Activated T-helper 1 cell treated with anti-CD3 and anti-CD28 coated beads, Interleukin-2, amount 50 U/mL, for 16 hours (primary cell): ENCODE measurements around the gene C1QTNF8.

Source experiments
- DNase-seq, 2 donors: peaks; one replicate each; pipeline ENCODE4 v3.0.0-alpha.2; 2020; ENCODE audit warnings: low read depth in 1 of 2, low spot score in 1 of 2

Gene C1QTNF8

DNA sequence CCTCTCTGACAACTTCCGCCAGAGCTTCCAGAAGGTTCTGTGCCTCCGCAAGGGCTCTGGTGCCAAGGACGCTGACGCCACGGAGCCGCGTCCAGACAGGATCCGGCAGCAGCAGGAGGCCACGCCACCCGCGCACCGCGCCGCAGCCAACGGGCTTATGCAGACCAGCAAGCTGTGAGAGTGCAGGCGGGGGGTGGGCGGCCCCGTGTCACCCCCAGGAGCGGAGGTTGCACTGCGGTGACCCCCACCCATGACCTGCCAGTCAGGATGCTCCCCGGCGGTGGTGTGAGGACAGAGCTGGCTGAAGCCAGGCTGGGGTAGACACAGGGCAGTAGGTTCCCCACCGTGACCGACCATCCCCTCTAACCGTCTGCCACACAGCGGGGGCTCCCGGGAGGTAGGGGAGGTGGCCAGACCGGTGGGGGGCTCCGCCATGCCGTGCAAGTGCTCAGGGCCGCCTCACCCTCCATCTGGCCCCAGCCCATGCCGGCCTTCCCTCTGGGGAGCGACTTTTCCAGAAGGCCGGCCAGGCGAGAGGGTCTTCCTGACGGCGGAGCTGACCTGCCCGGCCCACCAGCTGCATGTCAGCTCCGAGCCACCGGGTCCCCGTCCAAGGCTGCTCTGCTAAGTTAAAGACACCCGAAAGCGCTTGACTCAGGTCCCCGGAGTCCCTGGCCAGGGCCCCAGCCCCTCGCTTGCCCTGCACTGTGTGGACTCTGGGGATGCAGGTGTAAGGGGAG is 16.1 kb downstream of the C1QTNF8 start:
- no peak for DNase-seq

DNA sequence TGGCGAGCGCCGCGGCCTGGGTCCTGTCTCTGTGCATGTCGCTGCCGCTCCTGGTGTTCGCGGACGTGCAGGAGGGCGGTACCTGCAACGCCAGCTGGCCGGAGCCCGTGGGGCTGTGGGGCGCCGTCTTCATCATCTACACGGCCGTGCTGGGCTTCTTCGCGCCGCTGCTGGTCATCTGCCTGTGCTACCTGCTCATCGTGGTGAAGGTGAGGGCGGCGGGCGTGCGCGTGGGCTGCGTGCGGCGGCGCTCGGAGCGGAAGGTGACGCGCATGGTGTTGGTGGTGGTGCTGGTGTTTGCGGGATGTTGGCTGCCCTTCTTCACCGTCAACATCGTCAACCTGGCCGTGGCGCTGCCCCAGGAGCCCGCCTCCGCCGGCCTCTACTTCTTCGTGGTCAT is 16.7 kb downstream of the C1QTNF8 start:
- DNase-seq: no peak

DNA sequence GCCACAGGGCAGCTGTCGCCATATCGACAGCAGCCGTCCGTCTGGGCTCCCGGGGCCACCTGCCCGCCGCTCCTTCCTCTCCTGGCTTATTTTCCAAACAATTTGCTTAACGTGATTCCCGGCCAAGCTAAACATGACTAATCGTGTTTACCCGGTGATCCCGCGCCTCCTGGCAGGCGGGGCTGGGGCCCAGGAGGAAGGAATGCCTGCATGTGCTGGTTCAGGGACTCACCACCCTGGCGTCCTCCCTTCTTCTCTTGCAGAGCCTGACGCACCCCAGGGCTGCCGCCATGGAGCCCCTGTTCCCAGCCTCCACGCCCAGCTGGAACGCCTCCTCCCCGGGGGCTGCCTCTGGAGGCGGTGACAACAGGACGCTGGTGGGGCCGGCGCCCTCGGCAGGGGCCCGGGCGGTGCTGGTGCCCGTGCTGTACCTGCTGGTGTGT is 17.4 kb downstream of the C1QTNF8 start:
- DNase-seq: no peak

DNA sequence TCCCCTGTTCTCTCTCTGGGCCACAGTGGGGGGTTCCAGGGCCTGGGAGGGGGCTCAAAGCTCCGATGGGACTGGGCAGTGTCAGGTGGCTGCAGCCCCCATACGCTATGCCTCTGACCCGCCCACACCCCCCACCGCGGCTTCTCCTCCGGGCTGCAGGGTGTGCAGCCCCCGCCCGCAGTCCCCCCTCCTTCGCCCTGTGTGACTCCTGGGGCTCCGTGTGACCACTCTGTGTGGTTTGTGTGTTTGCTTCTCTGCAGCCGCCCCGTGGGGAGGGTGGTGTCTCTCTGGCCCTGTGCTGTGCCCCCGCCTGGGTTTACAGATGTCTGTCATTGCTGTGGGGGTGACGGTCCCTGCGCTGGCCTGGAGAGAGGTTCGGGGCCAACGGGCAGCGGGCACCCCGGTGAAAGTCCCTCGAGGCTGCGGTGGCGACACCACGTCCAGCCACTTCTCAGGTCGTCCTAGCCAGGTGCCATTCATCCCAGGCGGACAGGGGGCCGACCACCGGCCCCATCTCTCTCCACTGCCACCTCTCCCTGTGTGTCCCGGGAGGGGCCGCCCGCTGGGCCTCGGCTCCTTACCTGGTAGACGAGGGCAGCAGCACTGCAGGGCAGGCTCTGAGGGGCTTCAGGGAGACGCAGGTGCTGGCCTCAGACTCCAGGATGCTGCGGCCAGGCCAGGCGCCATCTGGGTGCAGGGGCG is 18.0 kb downstream of the C1QTNF8 start:
- DNase-seq: no peak

DNA sequence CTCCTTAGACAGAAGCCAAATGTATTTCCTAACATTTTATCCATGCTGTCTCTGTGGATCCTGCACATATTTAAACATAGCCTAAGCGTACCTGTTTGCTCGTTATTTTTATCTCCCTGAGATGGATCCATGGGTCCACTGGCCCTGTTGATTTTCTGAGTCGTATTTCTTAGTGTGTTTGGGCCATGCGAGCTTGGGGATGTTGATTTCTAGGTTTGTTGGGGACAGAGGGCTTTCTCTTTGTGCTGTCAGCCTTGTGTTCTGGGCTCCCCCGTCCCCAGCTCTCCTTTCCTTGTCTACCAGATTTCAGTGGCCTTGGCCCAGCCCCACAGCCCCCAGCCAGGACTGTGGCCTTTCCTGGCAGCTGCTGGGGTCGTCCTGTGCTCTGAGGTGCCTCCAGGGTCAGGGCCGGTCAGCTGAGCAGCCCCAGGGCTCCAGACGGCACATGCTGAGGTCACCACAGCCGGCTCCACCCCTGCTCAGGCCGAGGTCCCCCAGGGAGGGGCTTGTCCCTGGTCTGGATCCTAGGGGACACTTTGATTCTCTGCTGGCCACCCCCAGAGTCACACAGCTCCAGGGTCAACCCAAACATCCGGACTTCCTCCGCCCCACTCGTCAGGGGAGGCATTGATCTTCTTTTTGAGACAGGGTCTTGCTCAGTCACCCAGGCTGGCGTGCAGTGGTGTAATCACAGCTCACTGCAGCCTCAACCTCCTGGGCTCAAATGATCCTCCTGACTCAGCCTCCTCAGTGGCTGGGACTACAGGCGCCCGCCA is 19.1 kb downstream of the C1QTNF8 start:
- no peak for DNase-seq

DNA sequence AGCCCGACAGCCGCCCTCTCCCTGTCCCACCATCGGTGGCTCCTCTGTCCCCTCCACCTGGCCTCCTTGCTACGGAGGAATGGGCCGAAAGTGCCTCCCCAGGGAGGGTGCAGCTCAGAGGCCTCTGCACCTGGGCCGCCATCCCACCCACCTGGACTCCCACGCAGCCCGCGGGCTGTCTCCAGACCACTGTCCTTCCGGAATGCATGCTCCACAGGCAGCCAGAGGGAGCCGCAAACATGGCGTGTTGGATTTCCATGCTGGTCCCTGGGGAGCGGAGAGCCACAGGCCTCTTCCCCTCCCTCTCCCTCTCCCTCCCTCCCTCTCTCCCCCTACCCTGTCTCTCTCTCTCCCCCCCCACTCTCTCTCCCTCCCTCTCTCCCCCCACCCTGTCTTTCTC is 20.5 kb downstream of the C1QTNF8 start:
- no peak for DNase-seq

GRCh38 chr16:1074379-1074649 is 21.7 kb downstream of the C1QTNF8 start:
- no peak for DNase-seq

DNA sequence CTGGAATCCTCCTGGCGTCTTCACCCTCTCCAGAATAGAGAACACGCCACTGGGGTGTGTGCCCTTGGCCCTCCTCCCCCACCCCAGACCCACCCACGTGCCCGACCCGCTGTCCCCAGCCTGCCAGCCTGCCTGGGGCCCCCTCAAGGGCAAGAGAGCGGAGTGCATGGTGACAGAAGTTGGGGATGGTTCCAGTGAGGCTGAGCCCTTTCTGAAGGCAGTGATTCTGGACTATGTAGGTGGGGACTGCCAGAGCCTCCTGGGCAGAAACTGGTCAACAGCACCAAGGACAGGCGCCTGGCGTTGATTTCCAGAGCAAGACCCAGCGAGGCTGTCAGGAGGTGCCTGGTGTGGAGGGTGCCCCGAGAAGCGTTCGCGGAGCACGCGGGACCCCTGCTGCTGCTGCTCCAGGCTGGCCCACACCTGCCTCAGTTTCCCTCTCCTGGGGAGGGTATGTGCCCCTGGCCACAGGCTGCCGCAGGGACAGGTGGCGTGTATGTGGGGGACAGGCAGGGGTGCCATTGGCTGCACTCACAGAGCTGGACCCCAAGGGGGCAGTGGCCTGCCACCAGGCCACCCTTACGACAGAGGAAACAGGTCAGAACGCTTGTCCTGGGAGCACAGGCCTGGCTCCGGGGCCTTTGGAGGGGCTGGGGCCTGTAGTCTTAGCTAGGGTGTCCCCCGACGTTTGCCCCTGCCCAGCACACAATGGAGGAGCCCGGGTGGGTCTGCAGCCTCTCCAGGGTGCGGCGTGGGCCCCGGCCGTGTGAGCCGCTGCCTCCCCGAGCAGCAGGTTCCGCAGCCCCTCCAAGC is 22.3 kb downstream of the C1QTNF8 start:
- no peak for DNase-seq

GRCh38 chr16:1073262-1073558 is 22.8 kb downstream of the C1QTNF8 start:
- DNase-seq: no peak

GRCh38 chr16:1072526-1073261 is 23.4 kb downstream of the C1QTNF8 start, which contains the start of gene SSTR5:
Gene SSTR5 (plus strand): TSS chr16:1072747. CDS start chr16:1078869, 6,122 bp downstream.
- no peak for DNase-seq

GRCh38 chr16:1071561-1072225 is 24.4 kb downstream of the C1QTNF8 start:
- no peak for DNase-seq

DNA sequence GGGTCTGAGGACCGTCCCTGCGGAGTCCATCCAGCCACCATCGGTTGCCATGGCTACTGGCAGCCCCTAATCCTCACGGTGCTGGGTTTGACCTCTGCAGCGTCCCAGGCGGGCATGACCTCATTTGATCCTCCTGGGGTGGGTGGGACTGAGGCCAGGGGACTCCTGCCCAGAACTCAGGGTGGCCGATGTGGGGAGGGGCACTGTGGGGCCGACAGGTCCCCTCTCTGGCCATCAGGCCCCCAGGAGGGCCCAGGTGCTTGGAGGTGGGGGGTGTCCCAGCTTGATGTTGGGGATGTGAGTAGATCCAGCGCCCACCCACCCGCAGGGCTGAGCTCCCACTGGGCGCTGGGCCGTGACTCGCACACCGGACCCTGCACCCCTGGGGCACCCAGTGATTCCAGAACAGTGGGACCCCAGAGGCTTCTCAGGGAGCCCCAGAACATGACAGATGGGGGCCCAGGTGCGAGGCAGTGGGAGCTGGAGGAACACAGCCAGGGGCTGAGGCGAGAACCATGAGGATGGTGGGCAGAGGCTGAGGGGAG is 25.1 kb downstream of the C1QTNF8 start:
- no peak for DNase-seq

DNA sequence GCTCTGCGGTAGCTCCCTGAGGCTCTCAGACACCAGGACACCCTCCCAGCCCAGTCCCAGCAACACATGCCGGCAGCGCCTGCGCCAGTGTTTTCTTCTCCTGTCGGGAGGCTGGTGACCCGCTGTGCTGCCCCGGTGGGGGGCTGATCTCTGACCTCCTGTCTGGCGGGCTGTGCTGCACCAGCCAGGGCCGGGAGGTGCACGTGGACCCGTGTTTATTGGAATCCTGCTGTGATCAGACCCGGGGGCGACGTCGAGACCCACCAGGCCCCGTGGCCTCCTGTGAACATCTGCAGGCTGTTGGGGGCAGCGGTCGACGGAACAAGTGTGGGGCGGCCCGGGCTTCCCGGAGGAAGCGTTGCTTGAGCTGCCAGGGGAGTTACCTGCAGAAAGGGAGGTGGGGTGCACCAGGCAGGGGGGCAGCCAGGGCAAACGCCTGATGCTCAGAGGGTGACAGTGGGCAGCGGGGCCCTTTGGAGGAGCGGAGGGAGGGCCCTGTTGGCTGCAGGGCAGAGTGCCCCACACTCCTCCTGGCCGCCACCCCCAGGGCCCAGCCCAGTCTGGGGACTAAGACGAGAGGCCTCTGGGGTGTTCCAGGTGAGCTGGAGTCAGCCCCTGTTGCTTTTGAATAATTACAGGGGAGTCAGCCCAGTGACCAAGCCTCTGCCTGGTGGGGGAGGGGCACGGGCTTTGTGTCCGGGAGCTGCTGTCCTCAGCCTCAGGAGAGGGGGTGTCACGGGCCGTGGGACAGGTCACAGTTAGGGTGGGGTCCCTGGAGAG is 25.8 kb downstream of the C1QTNF8 start:
- DNase-seq: no peak

DNA sequence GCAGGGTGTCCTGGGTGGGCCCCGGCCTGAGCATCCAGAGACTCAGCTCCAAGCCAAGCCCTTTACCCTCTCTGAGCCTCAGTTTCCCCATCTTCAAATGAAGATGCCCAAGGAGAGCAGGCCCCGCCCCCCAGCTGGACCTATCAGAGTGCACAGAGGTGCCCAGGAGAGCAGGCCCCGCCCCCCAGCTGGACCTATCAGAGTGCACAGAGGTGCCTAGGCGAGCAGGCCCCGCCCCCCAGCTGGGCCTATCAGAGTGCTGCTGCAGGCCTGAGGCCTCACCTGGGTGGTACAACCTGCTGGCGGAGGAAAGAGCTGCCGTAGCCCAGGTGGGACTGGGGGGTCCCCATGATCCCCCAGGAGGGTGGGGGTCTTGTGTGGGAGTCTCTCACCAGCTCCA is 26.9 kb downstream of the C1QTNF8 start:
- DNase-seq: no peak

- DNase-seq: no peak
These were observed 27.6 kb downstream of the C1QTNF8 start for GRCh38 chr16:1068451-1068850.

DNA sequence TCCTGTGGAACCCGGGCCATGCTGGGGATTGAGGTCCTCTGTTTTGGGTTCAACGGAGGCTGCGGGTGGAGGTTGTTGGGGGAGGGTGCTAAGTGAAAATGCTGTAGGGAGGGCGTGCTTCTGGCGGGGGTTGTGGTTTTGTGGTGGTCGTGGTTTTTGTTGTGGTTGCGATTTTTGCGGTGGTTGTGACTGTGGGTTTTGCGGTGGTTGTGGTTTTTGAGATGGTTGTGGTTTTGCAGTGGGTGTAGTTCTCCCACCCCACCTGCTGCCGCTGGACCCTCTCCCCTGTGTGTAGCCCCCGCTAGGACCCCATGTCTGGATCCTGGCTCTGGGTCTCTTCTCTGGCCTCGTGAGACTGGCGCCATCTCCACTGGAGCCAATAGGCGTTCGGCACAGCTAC is 28.4 kb downstream of the C1QTNF8 start:
- no peak for DNase-seq

DNA sequence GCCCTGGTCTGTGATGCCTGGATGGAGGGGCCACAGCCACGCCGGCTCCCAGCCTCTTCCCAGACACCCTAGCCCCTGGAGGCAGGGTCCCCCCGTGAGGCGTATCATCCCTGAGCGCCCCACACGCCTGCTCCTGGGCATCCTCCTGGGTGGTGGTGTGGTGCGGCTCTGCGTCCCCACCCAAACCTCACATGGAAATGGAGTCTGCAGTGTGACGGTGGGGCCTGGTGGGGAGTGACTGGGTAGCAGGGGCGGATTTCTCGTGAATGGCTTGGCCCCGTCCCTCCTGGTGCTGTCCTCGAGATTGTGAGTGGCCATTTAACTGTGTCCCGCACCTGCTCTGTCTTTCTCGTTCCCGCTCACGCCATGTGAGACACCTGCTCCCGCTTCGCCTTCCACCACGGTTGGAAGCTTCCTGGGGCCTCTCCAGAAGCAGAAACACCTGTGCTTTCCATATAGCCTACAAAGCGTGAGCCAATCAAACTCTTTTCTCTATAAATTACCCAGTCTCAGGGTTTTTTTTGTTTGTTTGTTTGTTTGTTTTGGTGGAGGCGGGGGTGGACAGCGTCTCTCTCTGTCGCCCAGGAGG is 29.4 kb downstream of the C1QTNF8 start:
- no peak for DNase-seq

- no peak for DNase-seq
These were observed 30.4 kb downstream of the C1QTNF8 start for GRCh38 chr16:1065469-1066128.
